Activated CD4-positive, alpha-beta T cell treated with anti-CD3 and anti-CD28 coated beads, Interleukin-2, amount 10 ng/mL, durations not matched to agents 7 days and 5 days (primary cell): ENCODE measurements around the gene CALHM2. TPM values are rescaled to one million over a fixed set of nuclear protein-coding genes. Genes with fewer than 3 reads are reported as not detected.
A peak's percentile ranks its signal among the peaks of the same experiment; 100 is the strongest.

Source experiments
- CTCF ChIA-PET: fragments of 350-600 bp; sonication (Branson Sonifier 250); formaldehyde crosslinking; loops from one replicate; lab custom pipeline; 2021; ENCODE audit warnings: antibody characterized with exemption; lab: Charles Lee
- POLR2A ChIA-PET: fragments of 350-600 bp; sonication (Branson Sonifier 250); formaldehyde crosslinking; loops from one replicate; lab custom pipeline; 2021; ENCODE audit warnings: antibody characterized with exemption; lab: Charles Lee
- DNase-seq: peaks from one replicate; pipeline ENCODE4 v3.0.0-alpha.2; 2020
- H3K27ac Mint-ChIP-seq: one replicate; pipeline ENCODE4 v1.8.0; 2021; ENCODE audit warnings: mild to moderate bottlenecking, moderate library complexity, mixed read lengths
- H3K27me3 Mint-ChIP-seq: one replicate; pipeline ENCODE4 v1.8.0; 2021; ENCODE audit warnings: mixed read lengths
- H3K36me3 Mint-ChIP-seq: one replicate; pipeline ENCODE4 v1.8.0; 2021; ENCODE audit warnings: low read depth, mixed read lengths
- H3K4me1 Mint-ChIP-seq: one replicate; pipeline ENCODE4 v1.8.0; 2021; ENCODE audit warnings: mixed read lengths
- H3K4me3 Mint-ChIP-seq: one replicate; pipeline ENCODE4 v1.8.0; 2021; ENCODE audit warnings: mild to moderate bottlenecking, moderate library complexity, mixed read lengths
- H3K9me3 Mint-ChIP-seq: one replicate; pipeline ENCODE4 v1.8.0; 2021; ENCODE audit warnings: mixed read lengths
- total RNA-seq, 2 experiments: library from RNA; stranded (reverse); gene quantifications; one replicate each; pipeline ENCODE4 v1.2.3, GENCODE V29; 2021

The CALHM2 gene, protein sequence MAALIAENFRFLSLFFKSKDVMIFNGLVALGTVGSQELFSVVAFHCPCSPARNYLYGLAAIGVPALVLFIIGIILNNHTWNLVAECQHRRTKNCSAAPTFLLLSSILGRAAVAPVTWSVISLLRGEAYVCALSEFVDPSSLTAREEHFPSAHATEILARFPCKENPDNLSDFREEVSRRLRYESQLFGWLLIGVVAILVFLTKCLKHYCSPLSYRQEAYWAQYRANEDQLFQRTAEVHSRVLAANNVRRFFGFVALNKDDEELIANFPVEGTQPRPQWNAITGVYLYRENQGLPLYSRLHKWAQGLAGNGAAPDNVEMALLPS
- total RNA-seq, result 100 to 1,000 TPM in 1 of 2 experiments, 10 to 100 TPM in 1; 89.6 to 109 TPM

DNA sequence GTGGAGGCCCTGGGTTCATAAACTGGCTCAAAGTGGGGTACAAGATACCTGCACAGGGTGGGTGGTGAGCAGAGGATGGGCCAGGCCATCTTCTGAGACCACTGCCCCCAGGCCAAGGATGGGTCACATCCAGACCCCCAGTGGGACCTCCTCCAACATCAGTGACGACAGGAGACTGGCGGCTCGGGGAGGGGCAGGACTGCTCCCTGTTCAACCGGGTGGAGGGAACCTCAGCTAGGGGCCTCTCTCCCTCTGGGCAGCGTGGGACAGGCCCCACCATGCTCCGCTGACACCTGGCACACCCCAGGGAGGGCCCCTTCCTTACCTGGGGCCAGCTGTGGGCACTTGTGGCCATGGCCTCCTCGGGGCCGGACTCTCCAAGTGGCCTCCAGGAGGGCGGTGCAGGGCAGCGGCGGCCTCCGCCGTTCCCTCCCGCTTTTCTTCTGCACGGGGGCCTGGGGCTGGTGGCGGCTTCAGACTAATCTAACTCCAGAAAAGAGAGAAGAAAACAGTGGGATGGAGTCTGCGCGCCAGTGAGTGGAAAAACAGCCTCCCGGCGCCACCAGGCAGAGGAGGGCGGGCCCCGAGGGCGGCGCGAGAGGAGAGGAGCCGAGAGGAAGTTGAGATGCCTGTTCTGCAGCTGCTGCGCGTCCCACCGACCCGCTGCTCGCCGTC lies at the start of gene CALHM2:
Gene CALHM2 (minus strand): TSS at position 540 of the 675 bp plus-strand sequence. CDS start 2,429 bp downstream, outside the sequence.
- H3K9me3 Mint-ChIP-seq, result no peaks in the 10 kb centered on the region
- DNase-seq, result peak; percentile 65
- POLR2A ChIA-PET, result no interaction called here
- H3K27ac Mint-ChIP-seq, result peak within 1 kb of the TSS; percentile 92
- H3K27me3 Mint-ChIP-seq, result no peaks in the 10 kb centered on the region
- H3K4me3 Mint-ChIP-seq, result peak within 1 kb of the TSS; percentile 83
- H3K36me3 Mint-ChIP-seq, result peaks cover 41% of the 10 kb centered on the region
- CTCF ChIA-PET, result interaction anchor here (0.5 to 4.6 kb wide), 9 partner anchors 11 to 534 kb away, joined by 3 to 16 read pairs (median 4); partner anchors contain the start of gene CNNM2
- peaks cover 65% of the 10 kb centered on the region for H3K4me1 Mint-ChIP-seq

- no peaks in the 10 kb centered on the region for H3K36me3 Mint-ChIP-seq
- POLR2A ChIA-PET, result no interaction called here
- CTCF ChIA-PET, result interaction anchor here (1.3 to 3.1 kb wide), 3 partner anchors 8 to 15 kb away, joined by 3 to 8 read pairs (median 5); partner anchors contain the start of gene NEURL1
- DNase-seq, result no peak
- H3K9me3 Mint-ChIP-seq, result no peaks in the 10 kb centered on the region
- H3K27me3 Mint-ChIP-seq, result peaks cover 62% of the 10 kb centered on the region
- no peak overlapping the region for H3K4me3 Mint-ChIP-seq
- peaks cover 20% of the 10 kb centered on the region for H3K4me1 Mint-ChIP-seq
- no peak overlapping the region for H3K27ac Mint-ChIP-seq
These were observed 49.0 kb upstream of the CALHM2 start for GRCh38 chr10:103501186-103501585.

- no peaks in the 10 kb centered on the region for H3K36me3 Mint-ChIP-seq
- no peaks in the 10 kb centered on the region for H3K9me3 Mint-ChIP-seq
- H3K4me3 Mint-ChIP-seq, result no peak overlapping the region
- H3K27me3 Mint-ChIP-seq, result peaks cover 63% of the 10 kb centered on the region
- no peak overlapping the region for H3K27ac Mint-ChIP-seq
- ChIA-PET POLR2A (interaction anchor here (0.6 kb wide), 1 partner anchor 42 kb away, joined by 3 read pairs; no protein-coding TSS in a partner anchor), CTCF (interaction anchor here (1.3 to 3.1 kb wide), 3 partner anchors 8 to 15 kb away, joined by 3 to 8 read pairs (median 5); partner anchors contain the start of gene NEURL1)
- H3K4me1 Mint-ChIP-seq, result peaks cover 20% of the 10 kb centered on the region
- no peak for DNase-seq
These were observed 48.3 kb upstream of the CALHM2 start for GRCh38 chr10:103500481-103500880.

DNA sequence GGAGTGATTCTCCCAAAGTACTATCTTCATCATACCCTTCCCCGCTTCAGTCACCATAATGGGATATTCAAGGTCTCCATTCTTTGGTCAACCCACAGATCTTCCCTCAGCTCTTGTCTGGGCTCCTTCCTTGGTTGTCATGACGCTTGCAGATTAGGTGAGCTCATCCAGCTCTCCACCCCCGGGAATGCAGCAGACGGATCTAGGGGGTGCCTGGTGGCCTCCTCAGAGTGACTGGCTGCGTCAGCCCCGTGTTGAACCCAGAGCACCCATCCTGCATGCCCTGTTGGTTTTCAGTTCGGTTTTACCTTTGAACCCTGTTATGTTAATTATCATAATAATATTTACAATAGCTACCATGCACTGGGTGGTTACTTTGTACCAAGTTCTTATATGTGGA lies 47.7 kb upstream of the CALHM2 start:
- CTCF ChIA-PET, result interaction anchor here (0.5 to 3.1 kb wide), 5 partner anchors 9 to 43 kb away, joined by 3 to 8 read pairs (median 4); no protein-coding TSS in a partner anchor
- H3K27me3 Mint-ChIP-seq, result peaks cover 68% of the 10 kb centered on the region
- no peak for DNase-seq
- H3K9me3 Mint-ChIP-seq, result no peaks in the 10 kb centered on the region
- no peaks in the 10 kb centered on the region for H3K36me3 Mint-ChIP-seq
- H3K4me3 Mint-ChIP-seq, result no peak overlapping the region
- H3K4me1 Mint-ChIP-seq, result peaks cover 20% of the 10 kb centered on the region
- POLR2A ChIA-PET, result no interaction called here
- H3K27ac Mint-ChIP-seq, result no peak overlapping the region

GRCh38 chr10:103498936-103499638 lies 46.9 kb upstream of the CALHM2 start:
- DNase-seq, result no peak
- H3K36me3 Mint-ChIP-seq, result no peaks in the 10 kb centered on the region
- H3K4me3 Mint-ChIP-seq, result no peak overlapping the region
- H3K4me1 Mint-ChIP-seq, result peaks cover 16% of the 10 kb centered on the region
- H3K27me3 Mint-ChIP-seq, result peaks cover 72% of the 10 kb centered on the region
- no peaks in the 10 kb centered on the region for H3K9me3 Mint-ChIP-seq
- ChIA-PET POLR2A (interaction anchor here (0.7 kb wide), 1 partner anchor 532 kb away, joined by 5 read pairs; no protein-coding TSS in a partner anchor), CTCF (interaction anchor here (0.6 to 3.1 kb wide), 5 partner anchors 8 to 206 kb away, joined by 3 to 8 read pairs (median 3); no protein-coding TSS in a partner anchor)
- no peak overlapping the region for H3K27ac Mint-ChIP-seq

GRCh38 chr10:103497161-103497915 lies 45.2 kb upstream of the CALHM2 start:
- CTCF ChIA-PET, result interaction anchor here (0.7 to 1.0 kb wide), 2 partner anchors 9 to 23 kb away, joined by 3 read pairs; no protein-coding TSS in a partner anchor
- Mint-ChIP-seq H3K4me3 (no peak overlapping the region), H3K4me1 (peaks cover 17% of the 10 kb centered on the region), H3K36me3 (no peaks in the 10 kb centered on the region), H3K9me3 (no peaks in the 10 kb centered on the region), H3K27ac (no peak overlapping the region), H3K27me3 (peaks cover 74% of the 10 kb centered on the region)
- POLR2A ChIA-PET, result no interaction called here
- DNase-seq, result no peak

DNA sequence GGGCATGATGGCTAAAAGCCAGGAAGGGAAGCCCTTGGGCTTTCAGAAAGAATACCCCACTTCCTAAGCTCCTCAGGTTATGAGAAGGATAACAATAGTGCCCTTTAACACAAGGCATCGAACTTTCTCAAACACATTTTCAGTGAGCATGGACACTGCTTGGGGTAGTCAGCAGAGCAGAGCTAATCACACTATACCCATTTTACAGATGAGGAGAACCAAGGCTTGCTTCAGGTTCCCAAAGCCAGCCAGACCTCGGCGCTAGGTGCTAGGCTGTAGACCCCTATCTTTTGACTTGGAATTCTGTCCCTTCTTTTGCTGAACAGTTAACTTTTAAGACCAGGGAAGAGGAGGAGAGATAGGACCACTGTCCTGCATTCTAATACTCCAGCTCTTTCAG lies 43.2 kb upstream of the CALHM2 start:
- Mint-ChIP-seq H3K4me1 (peaks cover 19% of the 10 kb centered on the region), H3K9me3 (no peaks in the 10 kb centered on the region), H3K4me3 (no peak overlapping the region), H3K27ac (no peak overlapping the region), H3K27me3 (peaks cover 70% of the 10 kb centered on the region), H3K36me3 (no peaks in the 10 kb centered on the region)
- no peak for DNase-seq
- POLR2A ChIA-PET, result no interaction called here
- CTCF ChIA-PET, result interaction anchor here (1.5 to 1.6 kb wide), 2 partner anchors 9 to 15 kb away, joined by 5 to 6 read pairs; no protein-coding TSS in a partner anchor

DNA sequence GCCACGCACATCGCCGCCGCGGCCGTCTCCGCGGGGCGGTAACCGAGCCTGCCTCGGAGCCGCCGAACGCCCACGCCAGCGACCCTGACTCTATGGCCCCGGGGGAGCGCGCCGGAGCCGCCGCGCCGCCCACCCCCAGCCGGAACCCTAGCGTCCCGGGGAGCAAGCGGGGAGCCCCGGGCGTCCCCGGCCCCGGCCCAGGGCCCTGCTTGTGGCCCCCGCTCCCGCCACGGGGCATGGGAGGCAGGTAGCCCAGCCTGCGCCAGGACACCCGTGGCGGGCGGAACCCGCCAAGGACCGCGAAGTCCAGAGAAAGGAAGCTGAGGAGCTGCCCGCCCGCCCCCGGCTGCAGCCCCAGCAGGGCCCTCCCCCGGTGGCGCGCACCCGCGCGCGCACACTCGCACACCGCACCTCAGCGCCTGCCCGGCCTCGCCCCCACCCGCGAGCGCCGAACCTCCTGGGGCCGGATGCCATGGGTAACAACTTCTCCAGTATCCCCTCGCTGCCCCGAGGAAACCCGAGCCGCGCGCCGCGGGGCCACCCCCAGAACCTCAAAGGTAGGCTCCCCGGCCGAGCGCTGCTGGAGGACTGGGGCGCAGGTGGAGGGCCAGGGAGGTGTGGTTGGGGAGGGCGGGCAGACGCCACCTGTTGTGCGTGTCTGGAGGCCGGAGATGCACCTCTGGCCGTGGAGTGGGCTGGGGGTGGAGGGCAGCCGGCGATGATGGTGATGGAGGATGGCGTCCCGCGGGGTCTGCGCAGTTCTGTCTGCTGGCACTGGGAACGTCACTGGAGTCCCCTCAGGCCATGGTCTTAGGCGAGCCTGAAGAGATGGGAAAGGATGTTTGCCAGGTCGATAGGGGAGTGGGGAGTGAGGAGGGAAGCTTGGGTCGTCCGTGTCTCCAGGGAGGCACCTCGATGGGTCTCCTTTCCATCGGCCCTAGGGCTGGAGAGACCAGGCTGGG lies 42.0 kb upstream of the CALHM2 start:
- peak; percentile 40 for DNase-seq
- CTCF ChIA-PET, result interaction anchor here (0.9 to 2.5 kb wide), 3 partner anchors 7 to 69 kb away, joined by 3 to 11 read pairs (median 5); no protein-coding TSS in a partner anchor
- H3K4me1 Mint-ChIP-seq, result peaks cover 23% of the 10 kb centered on the region
- no peak overlapping the region for H3K27ac Mint-ChIP-seq
- H3K27me3 Mint-ChIP-seq, result peaks cover 65% of the 10 kb centered on the region
- H3K9me3 Mint-ChIP-seq, result no peaks in the 10 kb centered on the region
- POLR2A ChIA-PET, result no interaction called here
- H3K4me3 Mint-ChIP-seq, result peak overlapping the region; percentile 47
- no peaks in the 10 kb centered on the region for H3K36me3 Mint-ChIP-seq

GRCh38 chr10:103493362-103493915 lies 41.3 kb upstream of the CALHM2 start, which contains the start of gene NEURL1:
NEURL1 (plus strand) TSS chr10:103493705; CDS start chr10:103494388, 683 bp downstream.
- H3K9me3 Mint-ChIP-seq, result no peaks in the 10 kb centered on the region
- ChIA-PET POLR2A (no interaction called here), CTCF (interaction anchor here (0.7 to 2.5 kb wide), 7 partner anchors 8 to 203 kb away, joined by 3 to 11 read pairs (median 3); no protein-coding TSS in a partner anchor)
- peak; percentile 35 for DNase-seq
- peaks cover 58% of the 10 kb centered on the region for H3K27me3 Mint-ChIP-seq
- H3K4me3 Mint-ChIP-seq, result peak within 1 kb of the TSS; percentile 70
- H3K36me3 Mint-ChIP-seq, result no peaks in the 10 kb centered on the region
- H3K4me1 Mint-ChIP-seq, result peaks cover 23% of the 10 kb centered on the region
- no peak within 1 kb of the TSS for H3K27ac Mint-ChIP-seq

- Mint-ChIP-seq H3K27ac (no peak overlapping the region), H3K36me3 (no peaks in the 10 kb centered on the region), H3K27me3 (peaks cover 57% of the 10 kb centered on the region), H3K4me3 (peak overlapping the region; percentile 70), H3K9me3 (no peaks in the 10 kb centered on the region), H3K4me1 (peaks cover 23% of the 10 kb centered on the region)
- CTCF ChIA-PET, result interaction anchor here (0.7 to 2.5 kb wide), 8 partner anchors 8 to 204 kb away, joined by 3 to 11 read pairs (median 3); no protein-coding TSS in a partner anchor
- DNase-seq, result no peak
- POLR2A ChIA-PET, result no interaction called here
These were observed 40.6 kb upstream of the CALHM2 start for GRCh38 chr10:103492655-103493261.
